GM19035 (cell line): ENCODE data around the gene SREBF2.
A peak's percentile ranks its signal among the peaks of the same experiment; 100 is the strongest.
"Not testable (repeated sequence)": the region's sequence is repeated elsewhere in the genome, so short reads cannot be mapped to it uniquely, and the experiment has no call there.

Experiments used
- ATAC-seq: cut with Tn5 transposase; IDR thresholded peaks from one replicate; pipeline ENCODE4 v1.9.1; 2021; ENCODE audit not compliant: unreplicated experiment

Gene SREBF2

DNA sequence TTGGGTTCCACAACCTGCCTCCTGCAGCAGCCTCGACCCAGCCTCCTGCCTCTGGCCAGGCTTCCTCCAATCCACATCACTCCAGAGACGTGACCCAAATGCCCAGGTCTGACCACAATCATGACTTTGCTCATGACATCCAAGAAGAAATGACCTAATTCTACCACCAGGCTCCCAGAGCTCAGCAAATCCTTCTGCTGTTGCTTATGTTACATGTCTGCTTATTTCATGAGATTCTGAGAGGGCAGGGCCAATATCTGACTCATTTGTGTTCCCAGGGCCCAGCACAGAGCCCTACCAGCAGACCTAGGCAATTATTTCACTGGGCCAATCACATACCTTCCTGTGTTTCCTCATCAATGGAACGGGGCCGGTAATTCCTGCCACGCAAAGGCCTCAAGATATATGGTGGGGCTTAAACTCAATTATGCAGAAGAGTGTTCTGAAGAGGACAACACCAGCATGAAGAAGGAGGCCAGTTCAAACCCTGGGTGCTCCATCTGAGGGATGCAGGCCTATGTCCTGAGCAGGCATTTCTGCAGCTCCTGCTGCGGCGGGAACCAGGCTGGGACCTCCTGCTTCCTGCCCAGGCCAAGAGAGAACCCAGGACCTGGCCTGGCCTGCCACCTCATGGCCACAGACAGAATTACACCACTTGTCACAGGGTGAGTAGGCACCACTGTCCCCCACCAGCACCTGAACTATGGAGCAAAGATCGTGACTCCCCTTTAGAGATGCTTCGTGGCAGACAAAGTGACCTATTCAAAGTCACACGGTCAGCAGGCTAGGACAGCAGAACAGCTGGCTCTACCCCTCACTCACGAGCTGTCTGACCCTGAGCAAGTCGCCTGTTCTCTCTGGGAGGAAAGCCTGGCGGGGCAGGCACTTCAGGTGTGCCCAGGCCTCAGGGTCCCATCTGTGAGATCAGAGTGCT lies 108.2 kb downstream of the SREBF2 start:
- ATAC-seq, result peak; percentile 30

DNA sequence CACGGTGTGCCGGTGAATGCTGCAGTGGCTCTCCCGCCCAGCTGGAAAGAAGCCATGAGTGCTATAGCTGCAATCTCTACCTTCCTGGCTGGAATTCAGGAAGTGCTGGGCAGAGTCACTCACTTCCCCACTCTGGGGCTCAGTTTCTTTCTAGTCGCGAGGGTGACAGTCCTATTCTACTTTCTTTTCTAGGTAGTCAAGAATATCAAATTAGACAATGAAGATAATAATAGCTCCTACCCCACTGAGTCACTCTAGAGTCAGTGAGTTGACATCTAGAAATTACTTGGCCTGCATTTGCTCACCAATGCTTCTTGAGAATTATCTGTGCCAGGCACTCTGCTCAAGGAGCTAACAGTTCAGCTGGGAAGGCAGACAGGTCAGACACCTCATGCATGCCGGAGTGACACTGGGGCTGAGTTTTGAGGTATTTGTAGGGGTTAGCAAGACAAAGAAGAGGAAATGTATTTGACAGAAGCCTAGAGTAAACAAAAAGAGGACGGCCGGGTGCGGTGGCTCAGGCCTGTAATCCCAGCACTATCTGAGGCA lies 110.8 kb downstream of the SREBF2 start:
- ATAC-seq, result no peak

DNA sequence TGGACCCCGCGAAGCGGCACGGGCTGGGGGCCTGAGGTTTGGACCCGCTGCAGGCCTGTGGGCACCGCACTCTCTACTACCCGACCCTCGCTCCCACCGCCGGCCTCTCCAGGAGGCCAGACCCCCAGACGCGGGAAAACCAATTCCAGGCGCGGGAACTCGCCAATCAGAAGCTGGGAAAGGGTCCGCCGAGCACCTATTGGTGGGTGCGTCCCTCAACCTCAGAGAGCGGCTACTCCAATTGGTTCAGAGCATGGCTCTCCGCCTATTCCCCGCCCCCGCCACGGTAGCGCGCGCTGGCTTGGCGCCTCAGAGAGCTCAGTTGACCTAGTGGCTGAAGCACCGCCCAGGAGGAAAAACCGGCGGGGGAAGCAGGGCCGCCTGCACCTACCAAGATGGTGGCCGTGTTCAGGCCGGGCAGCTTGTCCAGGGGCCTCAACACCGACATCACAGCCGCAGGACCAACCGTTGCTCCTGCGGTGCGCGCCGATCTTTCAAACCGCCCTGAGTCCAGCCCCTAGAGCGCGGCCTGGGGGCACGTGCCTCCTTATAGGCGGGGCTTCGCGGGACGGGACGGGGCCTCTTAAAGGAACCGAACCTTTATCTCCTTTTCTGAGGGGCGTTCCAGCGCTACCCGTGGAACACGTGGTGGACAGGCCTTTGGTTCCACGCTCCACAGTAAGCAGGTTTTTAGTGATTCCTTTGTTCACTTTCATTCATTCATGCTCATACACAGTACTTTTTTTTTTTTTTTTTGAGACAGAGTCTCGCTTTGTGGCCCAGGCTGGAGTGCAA lies 113.9 kb downstream of the SREBF2 start, which contains the start of gene CENPM:
TSS of gene CENPM (minus strand) at position 524 of the 795 bp plus-strand sequence. CDS start at position 448, 76 bp downstream.
- ATAC-seq, result peak; percentile 79

DNA sequence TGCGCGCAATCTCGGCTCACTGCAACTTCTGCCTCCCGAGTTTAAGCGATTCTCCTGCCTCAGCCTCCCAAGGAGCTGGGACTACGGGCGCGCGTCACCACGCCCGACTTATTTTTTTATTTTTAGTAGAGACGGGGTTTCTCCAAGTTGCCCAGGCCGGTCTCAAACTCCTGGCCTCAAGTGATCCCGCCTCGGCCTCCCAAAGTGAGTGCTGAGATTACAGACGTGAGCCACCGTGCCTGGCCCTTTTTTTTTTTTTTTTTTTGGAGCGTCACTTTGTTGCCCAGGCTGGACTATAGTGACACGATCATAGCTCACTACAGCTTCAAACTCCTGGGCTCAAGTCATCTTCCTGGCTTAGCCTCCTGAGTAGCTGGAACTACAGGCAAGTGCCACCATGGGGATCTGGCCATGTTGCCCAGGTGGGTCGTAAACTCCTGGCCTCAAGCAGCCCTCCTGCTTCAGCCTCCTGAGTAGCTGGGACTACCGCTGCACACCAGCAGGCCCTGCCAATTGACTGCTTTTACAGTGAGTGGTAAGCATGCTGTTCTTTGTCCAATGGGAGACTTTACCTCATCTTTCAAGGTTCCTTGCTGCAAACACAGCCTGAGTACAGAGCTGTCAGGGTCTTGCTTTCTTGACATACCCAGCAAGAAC lies 114.6 kb downstream of the SREBF2 start:
- no peak for ATAC-seq

DNA sequence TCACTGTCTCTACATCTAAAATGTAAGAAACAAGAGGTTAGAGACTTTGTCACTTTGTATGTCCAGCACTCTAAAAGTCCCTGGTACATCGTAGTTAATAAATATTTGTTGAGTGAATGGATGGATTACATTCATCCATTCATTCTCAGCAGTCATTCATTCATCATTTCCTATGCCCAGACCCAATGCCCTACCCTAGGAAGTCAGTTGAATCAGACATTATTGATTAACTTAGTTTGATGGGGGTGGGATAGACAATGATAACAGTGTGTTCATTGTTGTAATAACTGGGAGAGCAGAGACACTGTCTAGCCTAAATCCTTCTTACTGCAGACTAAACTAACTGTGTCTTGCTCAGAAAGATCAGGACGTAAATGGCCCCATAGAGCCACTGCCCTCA lies 115.2 kb downstream of the SREBF2 start:
- no peak for ATAC-seq

DNA sequence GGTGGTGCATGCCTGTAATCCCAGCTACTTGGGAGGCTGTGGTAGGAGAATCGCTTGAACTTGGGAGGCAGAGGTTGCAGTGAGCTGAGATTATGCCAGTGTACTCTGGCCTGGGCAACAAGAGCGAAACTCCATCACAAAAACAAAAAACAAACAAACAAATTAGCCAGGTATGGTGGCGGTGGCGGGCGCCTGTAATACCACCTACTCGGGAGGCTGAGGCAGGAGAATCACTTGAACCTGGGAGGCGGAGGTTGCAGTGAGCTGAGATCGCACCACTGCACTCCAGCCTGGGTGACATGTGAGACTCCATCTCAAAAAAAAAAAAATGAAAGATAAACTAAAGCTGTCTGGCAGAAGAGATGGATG lies 116.0 kb downstream of the SREBF2 start:
- ATAC-seq, result not testable (repeated sequence)

DNA sequence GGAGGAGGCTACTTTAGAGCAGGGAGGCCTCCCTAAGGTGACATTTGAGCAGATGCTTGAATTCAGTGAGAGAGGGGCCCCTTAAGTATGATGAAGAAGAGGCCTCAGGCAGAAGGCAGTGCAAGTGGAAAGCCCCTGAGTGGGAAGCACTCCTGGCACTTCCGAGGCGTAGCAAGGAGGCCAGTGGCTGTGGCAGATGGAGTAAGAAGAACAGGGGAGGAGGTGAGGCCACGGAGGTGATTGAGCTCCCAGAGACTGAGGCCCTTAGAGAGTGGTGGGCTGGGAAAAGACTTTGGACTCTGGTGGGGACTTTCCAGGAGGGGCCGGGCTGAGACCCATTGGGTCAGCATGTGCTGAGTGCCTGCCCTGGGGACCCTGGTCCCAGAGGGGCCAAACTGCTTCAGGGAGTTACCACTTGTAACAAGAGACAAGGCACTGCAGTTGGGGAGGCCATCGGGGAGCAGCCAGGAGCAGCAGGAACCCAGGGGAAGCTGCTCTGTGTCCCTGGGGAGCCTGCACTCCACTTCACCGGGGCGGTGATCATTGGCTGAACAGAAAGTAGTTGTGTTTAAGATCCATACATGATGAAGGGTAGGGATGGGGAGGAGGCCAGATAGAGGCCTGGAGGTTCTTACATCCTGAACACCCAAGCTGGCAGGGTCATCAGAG lies 116.5 kb downstream of the SREBF2 start:
- ATAC-seq, result no peak

DNA sequence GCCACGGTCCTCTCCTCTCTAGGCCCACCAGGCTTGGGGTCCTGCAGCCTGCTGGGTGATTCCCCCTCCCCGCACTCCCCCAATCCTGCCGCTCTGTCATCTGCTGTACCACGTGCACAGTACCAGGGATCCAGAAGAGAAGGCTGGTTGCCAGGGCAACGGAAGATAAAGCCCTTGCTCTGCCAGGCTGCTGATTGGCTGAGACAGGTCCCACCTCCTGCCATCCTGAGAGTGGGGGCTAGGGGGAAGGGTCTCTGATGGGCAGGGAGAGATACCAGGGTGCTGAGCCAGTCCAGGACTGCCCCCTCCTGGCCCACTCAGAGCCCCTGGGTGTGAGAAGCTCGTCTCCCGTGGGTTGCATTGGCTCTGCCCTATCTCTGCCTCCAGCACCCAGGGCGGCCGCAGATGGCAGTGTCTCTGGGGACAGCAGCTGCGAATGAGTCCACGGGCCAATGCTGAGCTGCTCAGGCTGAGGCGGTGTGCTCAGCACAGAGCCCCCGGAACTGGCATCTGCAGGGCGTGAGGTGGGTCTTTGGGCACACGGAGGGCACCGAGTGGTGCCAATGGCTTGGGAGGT lies 119.1 kb downstream of the SREBF2 start, which contains the start of gene SMIM45:
TSS of gene SMIM45 (plus strand) at position 253 of the 577 bp plus-strand sequence.
- ATAC-seq, result no peak

DNA sequence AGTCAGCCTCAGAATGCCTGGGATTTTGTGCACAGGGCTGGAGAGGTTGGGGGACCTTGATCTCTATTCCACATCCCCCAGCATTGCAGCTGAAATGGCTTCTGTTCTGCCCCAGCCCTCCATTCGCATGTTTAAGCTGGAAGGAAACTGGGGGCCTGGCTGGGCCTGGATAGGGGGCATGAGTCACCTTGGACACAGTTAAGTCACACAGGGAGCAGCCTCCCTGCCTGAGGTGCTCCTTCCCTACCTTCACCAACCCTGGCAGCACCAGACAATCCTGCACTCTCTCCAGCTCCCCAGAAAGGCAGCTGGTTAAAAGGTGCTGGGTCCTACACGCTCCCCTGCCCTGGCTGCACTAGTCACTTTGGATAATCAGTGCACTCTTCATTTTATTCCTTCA lies 119.8 kb downstream of the SREBF2 start:
- ATAC-seq, result no peak
